Thoracic aorta (tissue), 2 donors: Measurements from ENCODE around the gene ZNF732. TPM values are rescaled to one million over a fixed set of nuclear protein-coding genes. Genes with fewer than 3 reads are reported as not detected.
"Not testable (repeated sequence)": the region's sequence is repeated elsewhere in the genome, so short reads cannot be mapped to it uniquely, and the experiment has no call there.

ENCODE experiments used
- ATAC-seq: fragments of 150-250 bp; one replicate; pipeline ENCODE4 v1.8.0; 2017; ENCODE audit warnings: low read depth; ENCODE audit not compliant: insufficient number of reproducible peaks, low FRiP score
- DNase-seq: peaks from one replicate; pipeline ENCODE4 v3.0.0-alpha.2; 2020; ENCODE audit warnings: low spot score
- H3K27ac ChIP-seq, 2 donors: fragments of 200-600 bp; sonication (generic); 1 replicate in 1 of 2; 2 replicates in 1 of 2; pipeline ENCODE4 v1.5.1; 2016; ENCODE audit warnings: mild to moderate bottlenecking in 2 of 2, moderate library complexity in 2 of 2
- H3K27me3 ChIP-seq: fragments of 200-600 bp; sonication (generic); replicated peaks from 2 replicates; pipeline ENCODE4 v1.6.0; 2016; ENCODE audit warnings: mild to moderate bottlenecking; ENCODE audit not compliant: insufficient read depth
- H3K36me3 ChIP-seq: fragments of 200-600 bp; sonication (generic); one replicate; pipeline ENCODE4 v1.5.1; 2016
- H3K4me1 ChIP-seq, 2 donors: fragments of 200-600 bp; sonication (generic); 1 replicate in 1 of 2; 2 replicates in 1 of 2; pipeline versions ENCODE4 v1.5.1 to v1.6.0; 2016; ENCODE audit warnings: low read depth in 2 of 2, mild to moderate bottlenecking in 1 of 2; ENCODE audit not compliant: control insufficient read depth in 1 of 2
- H3K4me3 ChIP-seq: fragments of 200-600 bp; sonication (generic); 2 replicates; pipeline ENCODE4 v1.5.1; 2016; ENCODE audit warnings: mild to moderate bottlenecking
- H3K9me3 ChIP-seq: fragments of 200-600 bp; sonication (generic); 2 replicates; pipeline ENCODE4 v1.5.1; 2016
- CTCF ChIP-seq: fragments of 200-600 bp; sonication (generic); IDR thresholded peaks from one replicate; pipeline ENCODE4 v1.5.1; 2019; ENCODE audit warnings: antibody characterized with exemption
- total RNA-seq, 2 donors: library from RNA; depleted of rRNA; stranded (reverse); fragments of >200 nt; gene quantifications; one replicate each; pipeline versions ENCODE4 v1.1.0 to v1.2.3, GENCODE V29; 2016

Gene ZNF732
- total RNA-seq, 2 donors from 2014 or later = 0.27 to 4.7 TPM

GRCh38 chr4:253936-254756 lies 51.1 kb downstream of the ZNF732 start:
- DNase-seq = no peak
- TF ChIP-seq CTCF = no peak
- Histone ChIP-seq H3K27ac (no peak overlapping the region), H3K9me3 (peaks cover 71% of the 10 kb centered on the region), H3K27me3 (no peaks in the 10 kb centered on the region), H3K36me3 (no peaks in the 10 kb centered on the region), H3K4me3 (no peak overlapping the region), H3K4me1 (no peaks in the 10 kb centered on the region)
- ATAC-seq = no peak

DNA sequence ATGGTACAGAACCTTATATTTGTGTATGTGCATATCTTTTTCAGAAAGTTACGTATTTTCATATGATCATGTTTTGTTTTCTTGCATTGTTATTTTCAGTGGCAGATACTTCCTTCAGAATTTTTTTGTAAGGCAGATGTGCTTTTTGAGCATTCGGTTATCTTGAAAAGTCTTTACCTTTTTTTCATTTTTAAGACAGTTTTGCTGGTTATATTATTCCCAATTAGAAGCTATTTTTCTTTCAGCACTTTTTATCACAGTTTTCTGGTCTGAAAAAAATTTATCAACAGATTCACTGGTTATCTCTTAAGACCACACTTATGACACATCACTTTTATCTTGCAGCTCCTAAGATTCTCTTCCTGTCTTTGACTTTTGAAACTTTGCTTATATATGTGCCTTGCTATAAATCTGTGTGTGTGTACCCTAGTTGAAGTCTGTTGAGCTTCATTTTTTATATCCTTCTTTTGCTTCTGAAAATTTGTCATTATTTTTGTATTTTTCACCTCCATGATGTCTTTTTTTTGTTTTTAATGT lies 53.1 kb downstream of the ZNF732 start:
- no peak for TF ChIP-seq CTCF
- Histone ChIP-seq H3K27ac (no peak overlapping the region), H3K27me3 (no peaks in the 10 kb centered on the region), H3K4me3 (no peak overlapping the region), H3K36me3 (no peaks in the 10 kb centered on the region), H3K9me3 (peaks cover 66% of the 10 kb centered on the region), H3K4me1 (no peaks in the 10 kb centered on the region)
- ATAC-seq (no peak), DNase-seq (no peak)

GRCh38 chr4:244471-244870 lies 60.8 kb downstream of the ZNF732 start:
- ATAC-seq (no peak), DNase-seq (no peak)
- Histone ChIP-seq H3K27me3 (no peaks in the 10 kb centered on the region), H3K4me1 (peaks cover 0 to 4% of the 10 kb centered on the region in 2 donors), H3K9me3 (peaks cover 13% of the 10 kb centered on the region), H3K27ac (no peak overlapping the region), H3K36me3 (no peaks in the 10 kb centered on the region), H3K4me3 (no peak overlapping the region)
- peak; percentile 48 for TF ChIP-seq CTCF

GRCh38 chr4:243426-243825 lies 61.8 kb downstream of the ZNF732 start:
- DNase-seq = no peak
- H3K4me1 ChIP-seq = peaks cover 0 to 4% of the 10 kb centered on the region in 2 donors
- no peak for ATAC-seq
- TF ChIP-seq CTCF = no peak
- H3K36me3 ChIP-seq = no peaks in the 10 kb centered on the region
- H3K27ac ChIP-seq = no peak overlapping the region
- no peaks in the 10 kb centered on the region for H3K27me3 ChIP-seq
- H3K9me3 ChIP-seq = peaks cover 9% of the 10 kb centered on the region
- H3K4me3 ChIP-seq = no peak overlapping the region

DNA sequence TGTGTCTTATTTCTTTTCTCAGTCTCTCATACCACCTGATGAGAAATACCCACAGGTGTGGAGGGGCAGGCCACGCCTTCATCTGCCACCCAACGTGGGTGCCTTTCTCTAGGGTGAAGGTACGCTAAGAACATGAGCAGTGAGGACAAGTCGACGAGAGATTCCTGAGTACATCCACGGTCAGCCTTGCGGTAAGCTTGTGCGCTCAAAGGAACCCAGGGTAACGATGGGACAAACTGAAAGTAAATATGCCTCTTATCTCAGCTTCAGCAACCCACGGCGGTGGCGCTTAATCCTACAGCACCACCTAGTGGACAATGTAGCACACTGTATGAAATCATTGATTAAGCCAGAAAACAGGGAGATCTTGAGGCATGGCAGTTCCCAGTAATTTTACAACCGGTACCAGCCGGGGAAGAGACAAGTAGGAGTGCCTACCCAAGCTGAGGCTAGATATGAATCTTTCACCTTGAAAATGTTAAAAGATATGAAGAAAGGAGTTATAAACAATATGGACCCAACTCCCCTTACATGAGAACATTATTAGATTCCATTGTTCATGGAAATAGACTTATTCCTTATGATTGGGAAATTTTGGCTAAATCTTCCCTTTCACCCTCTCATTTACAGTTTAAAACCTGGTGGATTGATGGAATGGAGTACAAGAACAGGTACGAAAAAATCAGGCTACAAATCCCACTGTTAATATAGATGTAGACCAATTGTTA lies 63.0 kb downstream of the ZNF732 start:
- DNase-seq (no peak), ATAC-seq (no peak)
- peaks cover 2% of the 10 kb centered on the region for H3K9me3 ChIP-seq
- H3K4me1 ChIP-seq = peaks cover 0 to 4% of the 10 kb centered on the region in 2 donors
- H3K27me3 ChIP-seq = no peaks in the 10 kb centered on the region
- no peaks in the 10 kb centered on the region for H3K36me3 ChIP-seq
- H3K27ac ChIP-seq = no peak overlapping the region
- H3K4me3 ChIP-seq = peak overlapping the region; percentile 69
- peak; percentile 78 for TF ChIP-seq CTCF

- not testable (repeated sequence) for DNase-seq, ATAC-seq, H3K36me3 ChIP-seq, H3K27me3 ChIP-seq, H3K9me3 ChIP-seq, H3K27ac ChIP-seq, H3K4me1 ChIP-seq
- H3K4me3 ChIP-seq = peak overlapping the region; percentile 69
Measured at GRCh38 chr4:241411-241810, 63.9 kb downstream of the ZNF732 start.
